BJ (cell line): Measurements from ENCODE around the gene CHST11. TPM values are rescaled to one million over a fixed set of nuclear protein-coding genes. Genes with fewer than 3 reads are reported as not detected.

Experiments
- CTCF ChIA-PET: fragments of 350-600 bp; formaldehyde crosslinking; extraction: SDS; loops from one replicate; lab custom pipeline; 2021; ENCODE audit warnings: antibody characterized with exemption, inconsistent platforms; lab: Yijun Ruan, JAX
- POLR2A ChIA-PET: fragments of 300-600 bp; sonication (Branson Sonifier 250); formaldehyde crosslinking; extraction: SDS; loops from one replicate; lab custom pipeline; 2021; ENCODE audit warnings: antibody characterized with exemption; lab: Charles Lee
- DNase-seq: peaks from one replicate; pipeline ENCODE4 v3.0.0-alpha.2; 2011; ENCODE audit warnings: low read depth
- H3K27me3 ChIP-seq: 2 replicates; pipeline ENCODE4 v1.6.0; 2011; ENCODE audit warnings: low read length; ENCODE audit not compliant: control insufficient read depth, insufficient read depth
- H3K36me3 ChIP-seq: 2 replicates; pipeline ENCODE4 v1.5.1; 2011; ENCODE audit warnings: low read length; ENCODE audit not compliant: control insufficient read depth, insufficient read depth
- H3K4me3 ChIP-seq: 2 replicates; pipeline ENCODE4 v1.5.1; 2011; ENCODE audit warnings: low read depth, mild to moderate bottlenecking, control low read depth, low read length
- polyA plus RNA-seq: library from polyadenylated mRNA; depleted of rRNA; stranded (reverse); fragments of >200 nt; gene quantifications from 2 replicates; pipeline ENCODE4 v1.2.3, GENCODE V29; 2011
- TF ChIP-seq, protein P1 (sequence below): IDR thresholded peaks from 2 replicates; pipeline ENCODE4 v1.5.1; 2011; ENCODE audit warnings: low read depth, mild to moderate bottlenecking, control low read depth, inconsistent platforms, low read length, moderate library complexity; ENCODE audit not compliant: insufficient read depth

Gene CHST11
- polyA plus RNA-seq, 1 experiment: 7.3 TPM

- Histone ChIP-seq H3K27me3 (peaks cover 42% of the 10 kb centered on the region), H3K4me3 (no peak overlapping the region), H3K36me3 (no peaks in the 10 kb centered on the region)
- TF ChIP-seq, protein P1, sequence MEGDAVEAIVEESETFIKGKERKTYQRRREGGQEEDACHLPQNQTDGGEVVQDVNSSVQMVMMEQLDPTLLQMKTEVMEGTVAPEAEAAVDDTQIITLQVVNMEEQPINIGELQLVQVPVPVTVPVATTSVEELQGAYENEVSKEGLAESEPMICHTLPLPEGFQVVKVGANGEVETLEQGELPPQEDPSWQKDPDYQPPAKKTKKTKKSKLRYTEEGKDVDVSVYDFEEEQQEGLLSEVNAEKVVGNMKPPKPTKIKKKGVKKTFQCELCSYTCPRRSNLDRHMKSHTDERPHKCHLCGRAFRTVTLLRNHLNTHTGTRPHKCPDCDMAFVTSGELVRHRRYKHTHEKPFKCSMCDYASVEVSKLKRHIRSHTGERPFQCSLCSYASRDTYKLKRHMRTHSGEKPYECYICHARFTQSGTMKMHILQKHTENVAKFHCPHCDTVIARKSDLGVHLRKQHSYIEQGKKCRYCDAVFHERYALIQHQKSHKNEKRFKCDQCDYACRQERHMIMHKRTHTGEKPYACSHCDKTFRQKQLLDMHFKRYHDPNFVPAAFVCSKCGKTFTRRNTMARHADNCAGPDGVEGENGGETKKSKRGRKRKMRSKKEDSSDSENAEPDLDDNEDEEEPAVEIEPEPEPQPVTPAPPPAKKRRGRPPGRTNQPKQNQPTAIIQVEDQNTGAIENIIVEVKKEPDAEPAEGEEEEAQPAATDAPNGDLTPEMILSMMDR: no peak
- DNase-seq: peak; percentile 70
- ChIA-PET CTCF (interaction anchor here (1.3 to 3.1 kb wide), 2 partner anchors 30 to 45 kb away, joined by 4 to 7 read pairs; partner anchors contain the start of gene CHST11), POLR2A (interaction anchor here (0.6 kb wide), 1 partner anchor 439 kb away, joined by 7 read pairs; no protein-coding TSS in a partner anchor)
Measured at GRCh38 chr12:104426926-104427546, 29.7 kb upstream of the CHST11 start.

- no peak for DNase-seq
- Histone ChIP-seq H3K36me3 (no peaks in the 10 kb centered on the region), H3K4me3 (no peak overlapping the region), H3K27me3 (peaks cover 42% of the 10 kb centered on the region)
- CTCF ChIA-PET: interaction anchor here (1.3 to 3.1 kb wide), 2 partner anchors 29 to 46 kb away, joined by 4 to 7 read pairs; partner anchors contain the start of gene CHST11
- POLR2A ChIA-PET: no interaction called here
- TF ChIP-seq, protein P1: no peak
Measured at GRCh38 chr12:104427547-104427938, 29.2 kb upstream of the CHST11 start.

GRCh38 chr12:104433061-104433460 lies 23.7 kb upstream of the CHST11 start:
- DNase-seq: no peak
- ChIA-PET POLR2A (no interaction called here), CTCF (interaction anchor here (1.0 kb wide), 1 partner anchor 16 kb away, joined by 3 read pairs; no protein-coding TSS in a partner anchor)
- H3K27me3 ChIP-seq: peaks cover 39% of the 10 kb centered on the region
- no peak overlapping the region for H3K4me3 ChIP-seq
- H3K36me3 ChIP-seq: no peaks in the 10 kb centered on the region
- TF ChIP-seq, protein P1: no peak

- ChIA-PET POLR2A (no interaction called here), CTCF (no interaction called here)
- H3K27me3 ChIP-seq: peaks cover 42% of the 10 kb centered on the region
- TF ChIP-seq, protein P1: no peak
- no peak overlapping the region for H3K4me3 ChIP-seq
- H3K36me3 ChIP-seq: no peaks in the 10 kb centered on the region
- DNase-seq: no peak
Measured at GRCh38 chr12:104434129-104434528, 22.6 kb upstream of the CHST11 start.

- ChIA-PET CTCF (interaction anchor here (0.7 to 1.5 kb wide), 2 partner anchors 53 to 219 kb away, joined by 3 read pairs; partner anchors contain the start of gene TXNRD1), POLR2A (no interaction called here)
- TF ChIP-seq, protein P1: no peak
- Histone ChIP-seq H3K27me3 (peaks cover 39% of the 10 kb centered on the region), H3K36me3 (no peaks in the 10 kb centered on the region), H3K4me3 (no peak overlapping the region)
- DNase-seq: no peak
Measured at GRCh38 chr12:104435175-104435574, 21.6 kb upstream of the CHST11 start.
